Cardiac septum (tissue), 1 donor: ENCODE data around the gene DHCR24. TPM values are rescaled to one million over a fixed set of nuclear protein-coding genes. Genes with fewer than 3 reads are reported as not detected.

Experiments
- DNase-seq: peaks from one replicate; pipeline ENCODE4 v3.0.0-alpha.2; 2020; ENCODE audit warnings: low spot score
- intact Hi-C: fragments of 100-400 bp; cut with DNase I; formaldehyde crosslinking; loops from one replicate; pipeline ENCODE4 v1.14.0; 2022
- total RNA-seq: library from RNA; stranded (reverse); fragmentation: NEBNext Ultra II Directional; extraction: Animal tissue kit (Norgen Biotek cat#: 25700); gene quantifications from one replicate; pipeline ENCODE4 v1.2.1, GENCODE V29; 2021
- donor health status: DM: no; HTN: no; CAD: no.

DHCR24 gene
- total RNA-seq, 1 donor from 2014 or later = 40.3 TPM

GRCh38 chr1:54867717-54868057 lies 19.3 kb downstream of the DHCR24 start:
- DNase-seq = no peak
- intact Hi-C loops = no loop called here

- DNase-seq = no peak
- intact Hi-C loops = no loop called here
Observed at GRCh38 chr1:54866801-54867716, 19.9 kb downstream of the DHCR24 start.

- DNase-seq = no peak
- intact Hi-C loops = no loop called here
Observed at GRCh38 chr1:54865238-54866073, 21.5 kb downstream of the DHCR24 start.

GRCh38 chr1:54864460-54865208 lies 22.4 kb downstream of the DHCR24 start:
- intact Hi-C loops = no loop called here
- DNase-seq = no peak

- intact Hi-C loops = no loop called here
- no peak for DNase-seq
Observed at GRCh38 chr1:54863267-54863665, 23.7 kb downstream of the DHCR24 start.

- no peak for DNase-seq
Observed at GRCh38 chr1:54861070-54861761, 25.8 kb downstream of the DHCR24 start.

GRCh38 chr1:54859700-54860391 lies 27.1 kb downstream of the DHCR24 start:
- intact Hi-C loops = no loop called here
- no peak for DNase-seq

More at GRCh38 chr1:54861070-54861761, 25.8 kb downstream of the DHCR24 start:
- intact Hi-C loops = no loop called here

- DNase-seq = no peak
- intact Hi-C loops = no loop called here
Observed at GRCh38 chr1:54857746-54858561, 29.0 kb downstream of the DHCR24 start.

- no peak for DNase-seq
- intact Hi-C loops = no loop called here
Observed at GRCh38 chr1:54857141-54857540, 29.9 kb downstream of the DHCR24 start.

- intact Hi-C loops = no loop called here
- no peak for DNase-seq
Observed at GRCh38 chr1:54854381-54855020, 32.5 kb downstream of the DHCR24 start.

- no peak for DNase-seq
- intact Hi-C loops = no loop called here
Observed at GRCh38 chr1:54853793-54854370, 33.1 kb downstream of the DHCR24 start.

- intact Hi-C loops = no loop called here
- no peak for DNase-seq
Observed at GRCh38 chr1:54853096-54853792, 33.8 kb downstream of the DHCR24 start.

- intact Hi-C loops = no loop called here
Observed at GRCh38 chr1:54851936-54852524, 35.0 kb downstream of the DHCR24 start.

GRCh38 chr1:54851406-54851805 lies 35.6 kb downstream of the DHCR24 start:
- intact Hi-C loops = no loop called here
- DNase-seq = no peak

More at GRCh38 chr1:54851936-54852524, 35.0 kb downstream of the DHCR24 start:
- no peak for DNase-seq

GRCh38 chr1:54850737-54851136 lies 36.3 kb downstream of the DHCR24 start:
- no peak for DNase-seq
- intact Hi-C loops = no loop called here

GRCh38 chr1:54850069-54850730 lies 36.8 kb downstream of the DHCR24 start:
- DNase-seq = no peak
- intact Hi-C loops = no loop called here
